ENCODE measurements around the gene INSR.
"Not testable (repeated sequence)": the region's sequence is repeated elsewhere in the genome, so short reads cannot be mapped to it uniquely, and the experiment has no call there.

DNA sequence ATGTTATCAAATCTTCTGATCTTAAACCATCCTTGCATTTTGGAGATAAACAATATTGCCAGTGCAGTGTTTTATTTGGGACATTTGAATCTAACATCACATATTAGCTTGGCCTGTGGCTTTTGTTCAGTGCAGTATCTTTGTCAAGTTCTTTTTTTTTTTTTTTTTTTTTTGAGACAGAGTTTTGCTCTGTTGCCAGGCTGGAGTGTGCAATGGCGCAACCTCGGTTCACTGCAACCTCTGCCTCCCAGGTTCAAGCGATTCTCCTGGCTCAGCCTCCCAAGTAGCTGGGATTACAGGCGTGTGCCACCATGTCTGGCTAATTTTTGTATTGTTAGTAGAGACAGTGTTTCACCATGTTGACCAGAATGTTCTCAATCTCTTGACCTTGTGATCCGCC, 148.1 kb downstream of the INSR start:
- TF ChIP-seq, protein P1, sequence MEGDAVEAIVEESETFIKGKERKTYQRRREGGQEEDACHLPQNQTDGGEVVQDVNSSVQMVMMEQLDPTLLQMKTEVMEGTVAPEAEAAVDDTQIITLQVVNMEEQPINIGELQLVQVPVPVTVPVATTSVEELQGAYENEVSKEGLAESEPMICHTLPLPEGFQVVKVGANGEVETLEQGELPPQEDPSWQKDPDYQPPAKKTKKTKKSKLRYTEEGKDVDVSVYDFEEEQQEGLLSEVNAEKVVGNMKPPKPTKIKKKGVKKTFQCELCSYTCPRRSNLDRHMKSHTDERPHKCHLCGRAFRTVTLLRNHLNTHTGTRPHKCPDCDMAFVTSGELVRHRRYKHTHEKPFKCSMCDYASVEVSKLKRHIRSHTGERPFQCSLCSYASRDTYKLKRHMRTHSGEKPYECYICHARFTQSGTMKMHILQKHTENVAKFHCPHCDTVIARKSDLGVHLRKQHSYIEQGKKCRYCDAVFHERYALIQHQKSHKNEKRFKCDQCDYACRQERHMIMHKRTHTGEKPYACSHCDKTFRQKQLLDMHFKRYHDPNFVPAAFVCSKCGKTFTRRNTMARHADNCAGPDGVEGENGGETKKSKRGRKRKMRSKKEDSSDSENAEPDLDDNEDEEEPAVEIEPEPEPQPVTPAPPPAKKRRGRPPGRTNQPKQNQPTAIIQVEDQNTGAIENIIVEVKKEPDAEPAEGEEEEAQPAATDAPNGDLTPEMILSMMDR (IDR thresholded peaks at IDR 0.05; ENCODE audit: borderline replicate concordance, extremely low read depth, low read length, poor library complexity, severe bottlenecking) = not testable (repeated sequence)
- TF ChIP-seq EZH2 (IDR thresholded peaks at IDR 0.05; ENCODE audit: borderline replicate concordance, low read depth, low read length, severe bottlenecking) = not testable (repeated sequence)

Data from DND-41 (cell line).